HG03025 (cell line): ENCODE results near the gene CDC14B.

Experiments used
- ATAC-seq: cut with Tn5 transposase; IDR thresholded peaks from one replicate; pipeline ENCODE4 v1.9.1; 2021; ENCODE audit warnings: mild to moderate bottlenecking, moderate library complexity; ENCODE audit not compliant: unreplicated experiment, low FRiP score

Gene CDC14B

DNA sequence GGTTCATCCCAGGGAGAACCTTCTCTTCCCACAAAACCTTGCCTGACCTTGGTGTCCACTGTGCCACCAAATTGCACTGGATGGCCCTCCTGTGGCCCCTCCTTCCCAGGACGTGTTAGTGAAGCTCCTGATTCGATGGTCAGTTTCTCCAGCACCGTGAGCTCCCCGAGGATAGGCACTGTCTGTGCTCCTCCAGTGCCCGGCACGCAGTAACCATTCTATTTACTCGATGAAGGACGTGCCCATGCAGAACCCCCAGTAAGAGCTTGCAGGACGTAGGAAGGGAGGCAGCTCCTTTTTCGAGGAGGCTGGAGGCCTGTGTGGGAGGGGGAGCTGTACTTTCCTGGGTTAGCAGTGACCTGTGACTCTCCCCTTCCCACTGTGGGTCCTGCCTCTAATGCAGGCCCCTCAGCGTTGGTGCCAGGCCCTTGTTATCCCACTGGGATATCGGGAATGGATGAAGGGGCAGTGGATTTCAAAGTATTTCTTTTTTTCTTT lies 130.1 kb downstream of the CDC14B start:
- ATAC-seq, result no peak

GRCh38 chr9:96487949-96488348 lies 131.7 kb downstream of the CDC14B start:
- ATAC-seq, result no peak

- no peak for ATAC-seq
Observed at GRCh38 chr9:96487029-96487396, 132.6 kb downstream of the CDC14B start.

DNA sequence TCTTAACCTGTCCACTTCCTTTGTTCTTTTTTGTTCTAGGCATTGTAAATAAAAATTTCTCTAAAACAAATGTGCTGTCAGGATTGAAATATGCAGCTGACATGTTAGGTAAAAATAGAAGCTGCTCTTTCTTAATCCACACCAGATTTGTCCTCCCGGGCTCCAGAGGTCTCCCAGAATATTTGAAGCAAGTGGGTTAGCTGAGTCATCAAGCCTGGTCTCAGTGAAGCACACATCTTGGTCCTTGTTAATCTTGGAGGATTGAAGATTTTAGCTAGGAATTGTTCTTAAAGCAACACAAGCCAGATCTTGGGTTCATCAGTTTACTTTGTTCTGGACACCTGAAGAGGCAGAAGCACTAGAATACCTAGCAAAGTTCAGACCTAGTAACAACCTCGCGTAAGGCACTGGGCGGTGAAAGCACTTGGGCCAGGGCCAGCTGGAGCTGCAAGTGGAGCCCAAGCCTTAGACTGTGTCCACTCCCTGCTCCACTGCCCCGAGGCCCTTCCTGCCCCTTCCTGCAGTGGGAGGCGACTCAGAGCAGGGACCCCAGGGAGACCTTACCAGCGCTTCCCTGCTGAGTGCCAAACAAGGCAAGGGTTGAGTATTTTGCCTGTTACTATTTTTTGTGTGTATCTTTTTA lies 133.1 kb downstream of the CDC14B start:
- no peak for ATAC-seq

DNA sequence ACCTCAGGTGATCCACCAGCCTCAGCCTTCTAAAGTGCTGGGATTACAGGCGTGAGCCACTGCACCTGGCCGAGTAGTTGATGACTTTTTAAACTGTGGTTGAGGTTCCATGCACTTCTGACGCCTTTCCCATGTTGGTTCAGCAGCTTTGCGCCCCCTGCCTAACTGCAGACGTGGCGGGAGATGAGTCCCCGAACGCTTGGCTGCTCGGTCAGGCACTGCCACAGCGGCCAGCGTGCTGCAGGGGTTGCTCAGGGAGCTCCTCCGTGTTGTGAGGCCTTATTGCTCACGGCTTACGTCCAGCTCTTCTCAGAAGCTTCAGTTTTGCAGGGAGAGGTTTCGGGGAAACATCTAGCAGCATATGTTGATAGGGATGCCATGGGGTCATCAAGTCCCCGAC lies 134.4 kb downstream of the CDC14B start:
- ATAC-seq, result no peak

GRCh38 chr9:96484521-96484931 lies 135.1 kb downstream of the CDC14B start:
- ATAC-seq, result peak; percentile 96

- ATAC-seq, result no peak
Observed at GRCh38 chr9:96483733-96484390, 135.8 kb downstream of the CDC14B start.

DNA sequence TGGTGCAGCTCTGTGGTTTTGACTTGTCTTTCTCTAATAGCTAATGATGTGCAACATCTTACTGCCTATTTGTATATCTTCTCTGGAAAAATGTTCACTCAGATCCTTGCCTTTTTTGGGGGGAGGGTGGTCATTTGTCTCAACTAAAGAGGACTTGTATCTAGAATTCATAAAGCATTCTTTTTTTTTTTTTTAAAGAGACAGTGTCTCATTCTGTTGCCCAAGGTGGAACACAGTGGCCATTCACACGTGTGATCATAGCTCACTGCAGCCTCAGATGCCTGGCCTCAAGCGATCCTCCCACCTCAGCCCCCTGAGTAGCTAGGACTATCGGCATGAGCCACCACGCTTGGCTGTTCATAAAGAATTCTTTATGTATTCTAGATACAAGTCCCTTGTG lies 136.4 kb downstream of the CDC14B start:
- ATAC-seq, result no peak

DNA sequence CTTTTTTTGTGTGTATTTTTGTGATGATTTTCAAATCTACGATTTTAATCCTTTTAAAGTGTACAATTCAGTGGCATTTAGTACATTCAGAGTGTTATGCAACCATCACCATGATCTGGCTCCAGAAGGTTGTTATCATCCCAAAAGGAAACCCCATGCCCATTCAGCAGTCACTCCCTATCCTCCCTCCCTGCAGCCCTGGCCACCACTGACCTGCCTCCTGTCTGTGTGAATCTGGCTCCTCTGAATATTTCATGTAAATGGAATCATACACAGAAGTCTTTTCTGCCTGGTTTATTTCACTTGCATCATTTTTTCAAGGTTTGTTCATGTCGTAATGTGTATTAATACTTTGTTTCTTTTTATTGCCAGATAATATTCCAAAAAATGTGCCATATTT lies 137.2 kb downstream of the CDC14B start:
- ATAC-seq, result no peak

DNA sequence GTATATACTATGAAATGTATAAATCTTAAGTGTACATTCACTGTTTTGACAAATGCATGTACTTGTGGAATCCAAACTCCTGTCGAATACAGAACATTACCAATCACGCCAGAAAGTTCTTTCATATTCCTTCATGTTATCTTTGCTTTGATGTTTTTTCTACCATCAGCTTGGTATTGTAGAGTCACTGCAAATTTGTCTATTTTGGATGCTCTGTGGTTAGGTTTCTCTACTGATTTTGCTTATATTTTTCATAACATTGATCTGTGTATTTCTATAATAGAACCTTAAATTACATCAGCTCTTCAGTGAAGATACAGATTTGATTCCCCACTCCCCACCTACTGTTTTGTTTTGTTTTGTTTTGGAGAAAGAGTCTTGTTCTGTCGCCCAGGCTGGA lies 138.9 kb downstream of the CDC14B start:
- no peak for ATAC-seq

GRCh38 chr9:96478829-96479371 lies 140.7 kb downstream of the CDC14B start:
- ATAC-seq, result peak; percentile 50

- ATAC-seq, result no peak
Observed at GRCh38 chr9:96476591-96476990, 143.1 kb downstream of the CDC14B start.

DNA sequence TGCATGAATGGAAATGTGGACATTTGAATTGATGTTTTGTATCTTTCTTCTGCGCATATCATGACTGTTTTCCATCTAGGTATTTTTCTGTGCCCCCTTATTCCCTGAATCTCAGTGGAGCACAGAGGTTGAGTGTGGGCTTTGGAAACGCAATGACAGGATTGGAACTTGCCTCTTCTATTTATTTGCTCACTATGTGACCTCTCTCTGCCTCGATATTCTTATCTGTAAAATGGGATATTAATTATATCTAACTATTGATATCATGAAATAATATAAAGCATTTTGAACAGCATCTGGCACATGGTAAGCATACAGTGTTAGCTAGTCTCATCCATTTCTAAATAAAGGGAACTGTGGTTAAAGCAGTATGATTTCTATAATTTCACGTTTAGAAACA lies 143.6 kb downstream of the CDC14B start:
- no peak for ATAC-seq

DNA sequence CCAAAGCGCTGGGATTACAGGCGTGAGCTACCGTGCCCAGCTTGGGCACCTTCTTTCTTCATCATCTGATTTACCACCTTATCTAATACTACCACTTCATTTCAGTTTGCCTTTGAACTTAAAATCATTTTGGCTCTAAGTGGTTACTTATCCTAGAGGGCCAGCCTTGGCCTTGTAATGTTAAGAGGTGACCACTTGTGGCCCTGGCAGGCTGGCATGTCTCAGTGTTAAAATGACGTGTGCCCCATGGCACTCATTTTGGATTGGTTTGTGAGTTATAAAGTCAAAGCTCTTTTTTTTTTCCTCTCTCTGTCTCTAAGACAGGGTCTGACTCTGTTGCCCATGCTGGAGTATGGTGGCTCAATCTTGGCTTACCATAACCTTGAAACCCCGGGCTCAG lies 151.9 kb downstream of the CDC14B start:
- ATAC-seq, result no peak

- no peak for ATAC-seq
Observed at GRCh38 chr9:96464426-96464825, 155.2 kb downstream of the CDC14B start.

DNA sequence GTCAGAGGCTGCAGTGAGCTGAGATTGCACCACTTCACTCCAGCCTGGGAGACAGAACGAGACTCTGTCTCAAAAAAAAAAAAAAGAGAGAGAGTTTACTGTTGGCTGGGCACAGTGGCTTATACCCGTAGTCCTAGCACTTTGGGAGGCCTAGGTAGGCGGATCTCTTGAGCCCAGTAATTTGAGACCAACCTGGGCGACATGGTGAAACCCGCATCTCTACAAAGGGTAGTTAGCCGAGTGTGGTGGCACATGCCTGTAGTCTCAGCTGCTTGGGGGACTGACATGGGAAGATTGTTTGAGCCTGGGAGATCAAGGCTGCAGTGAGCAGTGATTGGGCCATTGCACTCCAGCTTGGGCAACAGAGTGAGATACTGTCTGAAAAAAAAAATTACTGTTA lies 157.1 kb downstream of the CDC14B start:
- ATAC-seq, result no peak

GRCh38 chr9:96461336-96461735 lies 158.3 kb downstream of the CDC14B start:
- ATAC-seq, result no peak

GRCh38 chr9:96460882-96461281 lies 158.8 kb downstream of the CDC14B start:
- no peak for ATAC-seq

GRCh38 chr9:96460470-96460869 lies 159.2 kb downstream of the CDC14B start:
- ATAC-seq, result no peak

- no peak for ATAC-seq
Observed at GRCh38 chr9:96459268-96460007, 160.2 kb downstream of the CDC14B start.

DNA sequence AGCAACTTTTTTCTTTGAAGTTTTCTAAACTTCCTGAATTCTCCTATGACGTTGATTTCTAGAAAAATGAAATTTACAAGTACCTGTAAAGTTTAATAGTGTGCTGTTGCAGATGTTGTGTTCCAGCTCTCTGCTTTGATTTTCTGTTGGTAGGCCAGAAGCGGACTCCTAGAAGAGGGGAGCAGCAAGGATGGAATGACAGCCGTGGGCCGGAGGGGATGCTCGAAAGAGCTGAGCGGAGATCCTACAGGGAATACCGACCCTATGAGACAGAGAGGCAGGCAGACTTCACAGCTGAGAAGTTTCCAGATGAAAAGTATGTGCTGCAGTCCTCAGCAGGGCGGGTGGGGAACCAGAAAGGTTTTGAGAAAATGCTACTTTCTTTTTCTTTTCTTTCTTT lies 161.4 kb downstream of the CDC14B start:
- ATAC-seq, result no peak
